H9 (cell line): ENCODE data around the gene ABHD15. TPM values are rescaled to one million over a fixed set of nuclear protein-coding genes. Genes with fewer than 3 reads are reported as not detected.

Experiments
- DNase-seq: peaks from one replicate; pipeline ENCODE4 v3.0.0-alpha.2; 2017
- H2AFZ ChIP-seq: one replicate; pipeline ENCODE4 v1.6.1; 2013; ENCODE audit warnings: mild to moderate bottlenecking, low read length, control low read depth, moderate library complexity
- H2AK5ac ChIP-seq: 2 replicates; pipeline ENCODE4 v1.6.1; 2013; ENCODE audit warnings: low read length, control low read depth, mixed read lengths; ENCODE audit not compliant: insufficient read length
- H2BK120ac ChIP-seq: one replicate; pipeline ENCODE4 v1.6.1; 2013; ENCODE audit warnings: low read depth, mild to moderate bottlenecking, low read length, control low read depth, inconsistent platforms; ENCODE audit not compliant: poor library complexity, severe bottlenecking
- H2BK12ac ChIP-seq: 2 replicates; pipeline ENCODE4 v1.6.1; 2013; ENCODE audit warnings: low read length, control low read depth, mixed read lengths, low read depth; ENCODE audit not compliant: insufficient read length
- H2BK15ac ChIP-seq: 2 replicates; pipeline ENCODE4 v1.6.1; 2013; ENCODE audit warnings: low read depth, low read length, control low read depth
- H2BK20ac ChIP-seq: one replicate; pipeline ENCODE4 v1.6.1; 2013; ENCODE audit warnings: low read depth, mild to moderate bottlenecking, low read length, control low read depth, inconsistent platforms; ENCODE audit not compliant: poor library complexity, severe bottlenecking
- H2BK5ac ChIP-seq: 2 replicates; pipeline ENCODE4 v1.6.1; 2013; ENCODE audit warnings: low read length, control low read depth, mixed read lengths; ENCODE audit not compliant: insufficient read length
- H3K14ac ChIP-seq: 2 replicates; pipeline ENCODE4 v1.6.1; 2013; ENCODE audit warnings: low read length, control low read depth; ENCODE audit not compliant: insufficient read depth
- H3K18ac ChIP-seq: 2 replicates; pipeline ENCODE4 v1.6.1; 2013; ENCODE audit warnings: low read depth, mild to moderate bottlenecking, mixed read lengths, low read length, control low read depth; ENCODE audit not compliant: insufficient read length
- H3K23ac ChIP-seq: 2 replicates; pipeline ENCODE4 v1.6.1; 2013; ENCODE audit warnings: low read length, control low read depth, mixed read lengths, low read depth; ENCODE audit not compliant: insufficient read length
- H3K23me2 ChIP-seq: 2 replicates; pipeline ENCODE4 v1.6.1; 2013; ENCODE audit warnings: low read depth, mild to moderate bottlenecking, mixed read lengths, low read length, control low read depth; ENCODE audit not compliant: insufficient read length, poor library complexity, severe bottlenecking
- H3K27ac ChIP-seq: 2 replicates; pipeline ENCODE4 v1.5.1; 2013; ENCODE audit warnings: low read length, control low read depth, mixed read lengths, low read depth; ENCODE audit not compliant: insufficient read length
- H3K27me3 ChIP-seq: 2 replicates; pipeline ENCODE4 v1.6.1; 2013; ENCODE audit warnings: low read length, control low read depth, inconsistent platforms; ENCODE audit not compliant: insufficient read depth
- H3K4ac ChIP-seq: 2 replicates; pipeline ENCODE4 v1.6.1; 2013; ENCODE audit warnings: low read depth, mild to moderate bottlenecking, control low read depth, inconsistent platforms, low read length, moderate library complexity
- H3K4me1 ChIP-seq: 2 replicates; pipeline ENCODE4 v1.6.1; 2013; ENCODE audit warnings: low read length, control low read depth, inconsistent platforms; ENCODE audit not compliant: insufficient read depth
- H3K4me2 ChIP-seq: 2 replicates; pipeline ENCODE4 v1.6.1; 2013; ENCODE audit warnings: low read length, control low read depth, mixed read lengths; ENCODE audit not compliant: insufficient read length, insufficient read depth
- H3K56ac ChIP-seq: 2 replicates; pipeline ENCODE4 v1.6.1; 2013; ENCODE audit warnings: low read depth, mild to moderate bottlenecking, mixed read lengths, low read length, control low read depth; ENCODE audit not compliant: insufficient read length
- H3K79me1 ChIP-seq: 2 replicates; pipeline ENCODE4 v1.6.1; 2013; ENCODE audit warnings: low read depth, mild to moderate bottlenecking, moderate library complexity, low read length, control low read depth, inconsistent platforms; ENCODE audit not compliant: insufficient read depth, poor library complexity, severe bottlenecking
- H3K79me2 ChIP-seq: 2 replicates; pipeline ENCODE4 v1.6.1; 2013; ENCODE audit warnings: low read length, control low read depth, inconsistent platforms; ENCODE audit not compliant: insufficient read depth
- H3K9ac ChIP-seq: 2 replicates; pipeline ENCODE4 v1.6.1; 2013; ENCODE audit warnings: low read length, control low read depth, mixed read lengths; ENCODE audit not compliant: insufficient read length; ENCODE audit errors: extremely low read depth
- H3K9me3 ChIP-seq: one replicate; pipeline ENCODE4 v1.6.1; 2013; ENCODE audit warnings: low read depth, low read length, inconsistent platforms; ENCODE audit not compliant: control insufficient read depth
- H3T11ph ChIP-seq: one replicate; pipeline ENCODE4 v1.6.1; 2013; ENCODE audit warnings: mild to moderate bottlenecking, low read length, control low read depth, inconsistent platforms
- H4K20me1 ChIP-seq: one replicate; pipeline ENCODE4 v1.6.1; 2013; ENCODE audit not compliant: control insufficient read depth, insufficient read length, insufficient read depth
- H4K5ac ChIP-seq: 2 replicates; pipeline ENCODE4 v1.6.1; 2013; ENCODE audit warnings: low read depth, mild to moderate bottlenecking, mixed read lengths, low read length, control low read depth; ENCODE audit not compliant: insufficient read length
- H4K8ac ChIP-seq: replicated peaks from 2 replicates; pipeline ENCODE4 v1.6.1; 2013; ENCODE audit warnings: low read length, control low read depth, mixed read lengths, low read depth; ENCODE audit not compliant: insufficient read length
- H4K91ac ChIP-seq: 2 replicates; pipeline ENCODE4 v1.6.1; 2013; ENCODE audit warnings: low read depth, mild to moderate bottlenecking, moderate library complexity, mixed read lengths, low read length, control low read depth; ENCODE audit not compliant: insufficient read length
- H3K27ac Mint-ChIP-seq, 3 experiments: 2 replicates in 2 of 3; 3 replicates in 1 of 3; pipeline ENCODE4 v1.8.0; 2020 to 2021; ENCODE audit warnings: mixed read lengths in 3 of 3, mild to moderate bottlenecking in 1 of 3, moderate library complexity in 1 of 3
- H3K27me3 Mint-ChIP-seq: 2 replicates; pipeline ENCODE4 v1.8.0; 2021; ENCODE audit warnings: low read depth, mild to moderate bottlenecking, moderate library complexity, mixed read lengths
- H3K36me3 Mint-ChIP-seq, 3 experiments: 2 replicates in 2 of 3; 3 replicates in 1 of 3; pipeline ENCODE4 v1.8.0; 2020 to 2021; ENCODE audit warnings: low read depth in 3 of 3, mixed read lengths in 3 of 3; ENCODE audit not compliant: insufficient read depth in 1 of 3
- H3K4me1 Mint-ChIP-seq, 2 experiments: 2 replicates each; pipeline ENCODE4 v1.8.0; 2020; ENCODE audit warnings: mixed read lengths in 2 of 2
- H3K4me3 Mint-ChIP-seq, 2 experiments: 2 replicates in 1 of 2; 3 replicates in 1 of 2; pipeline ENCODE4 v1.8.0; 2020 to 2021; ENCODE audit warnings: mild to moderate bottlenecking in 2 of 2, mixed read lengths in 2 of 2, moderate library complexity in 1 of 2
- H3K9me3 Mint-ChIP-seq, 2 experiments: 2 replicates in 1 of 2; 3 replicates in 1 of 2; pipeline ENCODE4 v1.8.0; 2020; ENCODE audit warnings: mild to moderate bottlenecking in 2 of 2, mixed read lengths in 2 of 2, moderate library complexity in 1 of 2
- CTCF ChIP-seq: fragments of 200-600 bp; sonication (generic); conservative IDR thresholded peaks from 3 replicates; pipeline ENCODE4 v1.8.0; 2021; ENCODE audit warnings: antibody characterized with exemption, mild to moderate bottlenecking
- WGBS: extraction: QIAGEN DNeasy Blood & Tissue Kit; methylation state at CpG from one replicate; pipeline ENCODE4 v1.1.7; 2013; ENCODE audit warnings: missing lambda C conversion rate, low lambda C conversion rate, mixed read lengths; ENCODE audit not compliant: insufficient read length; ENCODE audit errors: extremely low coverage; 5-methylcytosine and 5-hydroxymethylcytosine counted together
- total RNA-seq: library from RNA; stranded (reverse); gene quantifications from 2 replicates; pipeline ENCODE4 v1.2.1, GENCODE V29; 2021

Gene ABHD15
- total RNA-seq, 1 experiment from 2014 or later = 2.5 TPM

GRCh38 chr17:29589524-29590410 lies 22.9 kb upstream of the ABHD15 start, which contains the start of gene GIT1:
GIT1 (minus strand) TSS chr17:29589648; CDS start chr17:29589378, 270 bp downstream.
- H4K91ac ChIP-seq = no peak within 1 kb of the TSS
- peaks cover 37% of the 10 kb centered on the region for H3K23me2 ChIP-seq
- no peak within 1 kb of the TSS for H2BK20ac ChIP-seq
- no peaks in the 10 kb centered on the region for H3K27me3 ChIP-seq
- H3K27ac ChIP-seq = no peak within 1 kb of the TSS
- peak; percentile 87 for DNase-seq
- H2BK15ac ChIP-seq = no peak within 1 kb of the TSS
- no peak within 1 kb of the TSS for H3K23ac ChIP-seq
- peaks cover 12% of the 10 kb centered on the region; the same call in 1 of the 2 replicates for H3K4me1 ChIP-seq
- H2BK120ac ChIP-seq = no peak within 1 kb of the TSS
- H2BK12ac ChIP-seq = no peak within 1 kb of the TSS
- no peak within 1 kb of the TSS for H3K56ac ChIP-seq
- no peak within 1 kb of the TSS for H2AFZ ChIP-seq
- H3K9me3 ChIP-seq = no peaks in the 10 kb centered on the region
- Mint-ChIP-seq H3K27ac (no peak within 1 kb of the TSS), H3K36me3 (peaks cover 0 to 1% (median 0%) of the 10 kb centered on the region in 3 experiments; a peak in 1 of 7 replicates), H3K4me3 (peak within 1 kb of the TSS; percentile 81 to 90), H3K9me3 (no peaks in the 10 kb centered on the region), H3K27me3 (peaks cover 5% of the 10 kb centered on the region), H3K4me1 (peaks cover 47 to 62% of the 10 kb centered on the region in 2 experiments)
- no peak within 1 kb of the TSS for H2AK5ac ChIP-seq
- no peak within 1 kb of the TSS for H3K14ac ChIP-seq
- no peaks in the 10 kb centered on the region for H4K20me1 ChIP-seq
- peaks cover 23% of the 10 kb centered on the region; the same call in 1 of the 2 replicates for H3K79me2 ChIP-seq
- H3K79me1 ChIP-seq = peaks cover 4% of the 10 kb centered on the region
- TF ChIP-seq CTCF = no peak
- peak within 1 kb of the TSS; percentile 0 for H3K9ac ChIP-seq
- H3K4ac ChIP-seq = no peak within 1 kb of the TSS
- H2BK5ac ChIP-seq = no peak within 1 kb of the TSS
- no CpG with 5 or more reads among the region's 70 CpGs for WGBS
- H3K4me2 ChIP-seq = peak within 1 kb of the TSS; percentile 76
- H4K8ac ChIP-seq = no peak within 1 kb of the TSS
- no peak within 1 kb of the TSS for H3T11ph ChIP-seq
- H4K5ac ChIP-seq = no peak within 1 kb of the TSS
- H3K18ac ChIP-seq = no peak within 1 kb of the TSS
